ENCODE measurements around the gene GJC2. TPM values are rescaled to one million over a fixed set of nuclear protein-coding genes. Genes with fewer than 3 reads are reported as not detected.
A peak's percentile ranks its signal among the peaks of the same experiment; 100 is the strongest.

Gene GJC2
- total RNA-seq, 1 donor: 1.4 TPM

DNA sequence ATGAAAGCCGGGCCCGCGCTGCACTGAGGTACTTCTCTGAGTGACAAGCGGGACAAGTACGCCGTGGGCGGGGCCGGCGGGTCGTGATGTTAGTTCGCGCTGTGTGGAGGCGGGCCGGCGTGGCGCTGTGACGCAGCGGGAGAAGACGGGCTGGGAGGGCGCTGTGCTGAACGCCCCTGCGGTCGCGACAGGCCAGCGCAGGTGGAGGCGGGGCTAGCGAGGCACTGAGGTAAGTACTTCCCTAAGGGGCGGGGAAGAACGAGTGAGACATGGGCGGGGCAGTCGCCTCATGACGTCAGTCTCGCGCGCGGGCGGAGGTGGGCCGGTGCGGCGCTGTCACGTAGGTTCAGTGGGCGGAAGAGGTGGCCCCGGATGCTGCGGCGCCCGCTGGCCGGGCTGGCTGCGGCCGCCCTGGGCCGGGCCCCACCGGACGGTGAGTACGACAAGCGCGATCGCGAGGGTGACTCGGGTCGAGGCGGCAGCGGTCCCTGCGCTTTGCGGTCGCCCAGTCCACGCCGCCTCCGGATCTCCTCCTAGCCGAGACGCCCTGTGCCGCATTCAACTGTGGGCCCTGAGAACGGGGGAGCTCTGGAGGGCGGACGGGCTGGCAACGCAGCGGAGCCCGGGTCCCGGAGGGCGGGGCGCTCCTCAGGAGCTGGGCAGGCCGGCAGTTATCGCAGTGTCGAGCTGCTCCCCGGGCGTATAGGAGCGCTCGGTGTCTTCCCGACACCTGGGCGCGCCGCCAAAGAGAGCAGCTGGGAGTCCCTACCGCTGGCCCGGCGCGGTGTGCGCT lies 9.6 kb upstream of the GJC2 start, which contains the start of gene GUK1:
GUK1 (plus strand) TSS at position 349 of the 793 bp plus-strand sequence; CDS start at position 373, 24 bp downstream.
- peaks cover 47% of the 10 kb centered on the region for H3K79me2 ChIP-seq (ENCODE audit: insufficient read depth, low read length)
- peaks cover 20% of the 10 kb centered on the region for H3K4me1 ChIP-seq (ENCODE audit: insufficient read depth, low read length)
- TF ChIP-seq, protein P1, sequence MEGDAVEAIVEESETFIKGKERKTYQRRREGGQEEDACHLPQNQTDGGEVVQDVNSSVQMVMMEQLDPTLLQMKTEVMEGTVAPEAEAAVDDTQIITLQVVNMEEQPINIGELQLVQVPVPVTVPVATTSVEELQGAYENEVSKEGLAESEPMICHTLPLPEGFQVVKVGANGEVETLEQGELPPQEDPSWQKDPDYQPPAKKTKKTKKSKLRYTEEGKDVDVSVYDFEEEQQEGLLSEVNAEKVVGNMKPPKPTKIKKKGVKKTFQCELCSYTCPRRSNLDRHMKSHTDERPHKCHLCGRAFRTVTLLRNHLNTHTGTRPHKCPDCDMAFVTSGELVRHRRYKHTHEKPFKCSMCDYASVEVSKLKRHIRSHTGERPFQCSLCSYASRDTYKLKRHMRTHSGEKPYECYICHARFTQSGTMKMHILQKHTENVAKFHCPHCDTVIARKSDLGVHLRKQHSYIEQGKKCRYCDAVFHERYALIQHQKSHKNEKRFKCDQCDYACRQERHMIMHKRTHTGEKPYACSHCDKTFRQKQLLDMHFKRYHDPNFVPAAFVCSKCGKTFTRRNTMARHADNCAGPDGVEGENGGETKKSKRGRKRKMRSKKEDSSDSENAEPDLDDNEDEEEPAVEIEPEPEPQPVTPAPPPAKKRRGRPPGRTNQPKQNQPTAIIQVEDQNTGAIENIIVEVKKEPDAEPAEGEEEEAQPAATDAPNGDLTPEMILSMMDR (IDR thresholded peaks at IDR 0.05; ENCODE audit: extremely low read depth, low read depth, low read length): no peak
- peak; percentile 99 for DNase-seq (ENCODE audit: insufficient read length, low spot score, missing footprints)
- peaks cover 4% of the 10 kb centered on the region for H3K36me3 ChIP-seq (ENCODE audit: insufficient read depth, low read length)
- H3K9me3 ChIP-seq (ENCODE audit: low read depth, low read length): no peaks in the 10 kb centered on the region
- peak within 1 kb of the TSS; percentile 98 for H3K4me2 ChIP-seq (ENCODE audit: insufficient read depth, low read length)
- peak within 1 kb of the TSS; percentile 93 for H3K27ac ChIP-seq (ENCODE audit: low read depth, low read length)
- H3K4me3 ChIP-seq (ENCODE audit: insufficient read depth, low read length): peak within 1 kb of the TSS; percentile 80
- H2AFZ ChIP-seq (ENCODE audit: low read length): peak within 1 kb of the TSS; percentile 97
- H4K20me1 ChIP-seq (ENCODE audit: insufficient read depth, low read length): peaks cover 40% of the 10 kb centered on the region
- H3K27me3 ChIP-seq (ENCODE audit: insufficient read depth, low read length): peaks cover 22% of the 10 kb centered on the region

DNA sequence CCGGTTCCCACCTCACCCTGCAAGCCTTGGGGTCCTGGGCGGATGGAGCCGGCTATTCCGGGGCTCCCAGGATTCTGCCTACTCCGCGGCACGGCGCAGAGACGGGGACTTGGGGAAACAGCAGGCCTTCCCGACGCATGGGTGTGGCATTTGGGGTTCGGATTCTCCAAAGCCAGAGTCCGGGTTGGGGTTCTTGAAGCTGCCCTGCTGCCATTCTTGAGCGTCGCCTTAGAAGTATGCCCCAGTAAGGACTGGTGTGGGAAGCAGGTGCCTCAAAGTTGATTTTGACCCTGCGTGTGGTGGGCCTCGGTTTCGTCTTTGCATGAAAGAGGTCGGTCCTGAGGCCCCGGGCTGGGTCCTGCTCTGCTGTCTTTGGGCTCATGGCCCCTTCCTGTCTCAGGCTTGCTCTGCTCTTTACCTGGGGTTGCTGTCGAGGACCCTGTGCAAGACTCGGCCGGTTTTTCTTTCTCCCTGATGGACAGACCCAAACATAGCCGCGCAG lies 9.0 kb upstream of the GJC2 start:
- H3K27me3 ChIP-seq (ENCODE audit: insufficient read depth, low read length): peaks cover 17% of the 10 kb centered on the region
- peak overlapping the region; percentile 34 for H2AFZ ChIP-seq (ENCODE audit: low read length)
- peaks cover 47% of the 10 kb centered on the region for H4K20me1 ChIP-seq (ENCODE audit: insufficient read depth, low read length)
- peaks cover 53% of the 10 kb centered on the region for H3K79me2 ChIP-seq (ENCODE audit: insufficient read depth, low read length)
- peaks cover 4% of the 10 kb centered on the region for H3K36me3 ChIP-seq (ENCODE audit: insufficient read depth, low read length)
- no peaks in the 10 kb centered on the region for H3K9me3 ChIP-seq (ENCODE audit: low read depth, low read length)
- H3K4me2 ChIP-seq (ENCODE audit: insufficient read depth, low read length): peak overlapping the region; percentile 98
- TF ChIP-seq, protein P1 (IDR thresholded peaks at IDR 0.05; ENCODE audit: extremely low read depth, low read depth, low read length): no peak
- H3K27ac ChIP-seq (ENCODE audit: low read depth, low read length): peak overlapping the region; percentile 93
- H3K4me3 ChIP-seq (ENCODE audit: insufficient read depth, low read length): peak overlapping the region; percentile 80
- H3K4me1 ChIP-seq (ENCODE audit: insufficient read depth, low read length): peaks cover 20% of the 10 kb centered on the region
- DNase-seq (ENCODE audit: insufficient read length, low spot score, missing footprints): peak; percentile 81

DNA sequence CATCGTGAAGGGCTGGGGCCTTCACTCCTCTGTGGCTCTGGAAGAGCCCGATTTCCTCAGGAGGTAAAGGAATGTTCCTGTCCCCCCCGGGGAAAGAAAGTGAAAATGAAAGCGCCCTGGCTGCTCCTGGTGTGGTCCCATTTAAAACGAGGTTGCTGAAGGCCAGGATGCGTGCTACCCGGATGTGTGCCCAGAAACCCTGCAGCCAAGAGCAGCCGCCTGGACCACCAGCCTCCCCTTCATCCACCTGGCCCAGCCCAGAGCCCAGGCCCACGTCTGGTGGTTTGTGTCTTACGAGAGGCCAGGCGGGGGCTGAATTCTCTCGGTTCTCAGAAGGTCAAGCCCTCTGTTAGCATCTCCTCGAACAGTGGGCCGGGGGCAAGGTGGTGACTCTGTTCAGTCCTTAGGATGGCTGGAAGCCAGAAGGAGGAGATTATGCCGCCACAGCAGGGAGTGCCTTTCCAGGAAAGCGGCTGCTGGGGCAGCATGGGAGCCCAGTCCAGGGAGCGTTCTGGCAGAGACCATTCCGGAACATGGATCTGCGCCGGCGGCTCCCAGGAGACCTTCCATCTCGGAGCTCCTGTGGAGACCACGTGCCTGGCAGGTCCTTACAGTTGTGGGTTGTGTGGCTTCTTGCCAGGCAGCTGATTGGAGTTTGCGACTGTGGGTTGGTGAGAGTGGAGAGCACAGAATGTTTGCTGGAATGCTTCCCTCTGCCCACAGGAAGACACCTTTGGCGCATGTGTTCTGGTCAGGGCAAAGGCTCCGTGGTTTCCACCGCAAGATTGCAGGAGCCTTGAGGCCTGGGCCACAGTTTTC lies 8.3 kb upstream of the GJC2 start:
- H4K20me1 ChIP-seq (ENCODE audit: insufficient read depth, low read length): peaks cover 52% of the 10 kb centered on the region

More for the DNA sequence above, 8.3 kb upstream of the GJC2 start:
- DNase-seq (ENCODE audit: insufficient read length, low spot score, missing footprints): peak; percentile 96
- Histone ChIP-seq H3K79me2 (ENCODE audit: insufficient read depth, low read length) (peaks cover 60% of the 10 kb centered on the region), H3K36me3 (ENCODE audit: insufficient read depth, low read length) (peaks cover 4% of the 10 kb centered on the region), H3K9me3 (ENCODE audit: low read depth, low read length) (no peaks in the 10 kb centered on the region), H3K27me3 (ENCODE audit: insufficient read depth, low read length) (peaks cover 12% of the 10 kb centered on the region), H3K4me2 (ENCODE audit: insufficient read depth, low read length) (peak overlapping the region; percentile 98), H3K27ac (ENCODE audit: low read depth, low read length) (peak overlapping the region; percentile 93), H2AFZ (ENCODE audit: low read length) (no peak overlapping the region), H3K4me3 (ENCODE audit: insufficient read depth, low read length) (peak overlapping the region; percentile 80), H3K4me1 (ENCODE audit: insufficient read depth, low read length) (peaks cover 20% of the 10 kb centered on the region)
- TF ChIP-seq, protein P1 (IDR thresholded peaks at IDR 0.05; ENCODE audit: extremely low read depth, low read depth, low read length): no peak

Measured in osteoblast (primary cell).